Mesendoderm (in vitro differentiated cells): Measurements from ENCODE around the gene NFKBIB.

Source experiments
- DNase-seq: peaks from one replicate; pipeline ENCODE4 v3.0.0; 2013
- H2AK5ac ChIP-seq: 2 replicates; pipeline ENCODE4 v1.6.1; 2013; ENCODE audit warnings: low read length, inconsistent platforms
- H2BK120ac ChIP-seq: 2 replicates; pipeline ENCODE4 v1.6.1; 2013; ENCODE audit warnings: low read depth, mild to moderate bottlenecking, low read length, moderate library complexity, mixed read lengths
- H2BK15ac ChIP-seq: replicated peaks from 2 replicates; pipeline ENCODE4 v1.6.1; 2013; ENCODE audit warnings: low read depth, mild to moderate bottlenecking, moderate library complexity
- H2BK5ac ChIP-seq: 2 replicates; pipeline ENCODE4 v1.6.1; 2013; ENCODE audit warnings: low read length, inconsistent platforms
- H3K18ac ChIP-seq: 2 replicates; pipeline ENCODE4 v1.6.1; 2013; ENCODE audit warnings: mild to moderate bottlenecking, low read length, mixed read lengths
- H3K23ac ChIP-seq: one replicate; pipeline ENCODE4 v1.6.1; 2013; ENCODE audit warnings: low read length
- H3K27ac ChIP-seq: 2 replicates; pipeline ENCODE4 v1.5.1; 2013; ENCODE audit warnings: low read depth, mild to moderate bottlenecking, inconsistent platforms, low read length, moderate library complexity
- H3K27me3 ChIP-seq: 2 replicates; pipeline ENCODE4 v1.6.1; 2013; ENCODE audit warnings: low read length, control low read depth, mild to moderate bottlenecking, inconsistent platforms; ENCODE audit not compliant: insufficient read depth, poor library complexity
- H3K36me3 ChIP-seq: 2 replicates; pipeline ENCODE4 v1.6.1; 2013; ENCODE audit warnings: low read length, inconsistent platforms; ENCODE audit not compliant: control insufficient read depth, insufficient read depth
- H3K4ac ChIP-seq: one replicate; pipeline ENCODE4 v1.6.1; 2013; ENCODE audit warnings: low read depth, mild to moderate bottlenecking, low read length, moderate library complexity
- H3K4me1 ChIP-seq: 2 replicates; pipeline ENCODE4 v1.6.1; 2013; ENCODE audit warnings: low read depth, low read length, inconsistent platforms; ENCODE audit not compliant: control insufficient read depth
- H3K4me2 ChIP-seq: 2 replicates; pipeline ENCODE4 v1.6.1; 2013; ENCODE audit warnings: low read length
- H3K4me3 ChIP-seq: 2 replicates; pipeline ENCODE4 v1.5.1; 2013; ENCODE audit warnings: mild to moderate bottlenecking, low read length
- H3K56ac ChIP-seq: one replicate; pipeline ENCODE4 v1.6.1; 2013; ENCODE audit warnings: low read length
- H3K79me1 ChIP-seq: 2 replicates; pipeline ENCODE4 v1.6.1; 2013; ENCODE audit warnings: low read length, inconsistent platforms
- H3K79me2 ChIP-seq: 2 replicates; pipeline ENCODE4 v1.6.1; 2013; ENCODE audit warnings: mild to moderate bottlenecking, low read length; ENCODE audit not compliant: control insufficient read depth, insufficient read depth
- H3K9ac ChIP-seq: 2 replicates; pipeline ENCODE4 v1.6.1; 2013; ENCODE audit warnings: low read length, inconsistent platforms
- H4K5ac ChIP-seq: one replicate; pipeline ENCODE4 v1.6.1; 2013; ENCODE audit warnings: low read length
- H4K8ac ChIP-seq: one replicate; pipeline ENCODE4 v1.6.1; 2013; ENCODE audit warnings: low read depth, mild to moderate bottlenecking, control low read depth, low read length, moderate library complexity
- whole genome bisulfite sequencing: extraction: QIAGEN DNeasy Blood & Tissue Kit; methylation state at CpG from one replicate; pipeline ENCODE4 v1.1.7; 2013; ENCODE audit warnings: low lambda C conversion rate, missing lambda C conversion rate; ENCODE audit not compliant: insufficient coverage; ENCODE audit errors: extremely low coverage; 5-methylcytosine and 5-hydroxymethylcytosine counted together

NFKBIB gene

GRCh38 chr19:38908911-38909310 lies 9.1 kb downstream of the NFKBIB start:
- Histone ChIP-seq H3K9ac (no peak overlapping the region), H3K4me3 (no peak overlapping the region), H3K27ac (no peak overlapping the region), H2BK15ac (no peak overlapping the region), H2BK120ac (no peak overlapping the region), H2BK5ac (no peak overlapping the region), H3K4me1 (no peaks in the 10 kb centered on the region), H3K79me2 (no peaks in the 10 kb centered on the region), H4K8ac (no peak overlapping the region), H3K18ac (no peak overlapping the region), H3K79me1 (no peaks in the 10 kb centered on the region), H2AK5ac (no peak overlapping the region), H3K23ac (no peak overlapping the region), H3K4me2 (no peak overlapping the region), H4K5ac (no peak overlapping the region), H3K27me3 (no peaks in the 10 kb centered on the region), H3K36me3 (peaks cover 2% of the 10 kb centered on the region), H3K56ac (no peak overlapping the region), H3K4ac (no peak overlapping the region)
- WGBS = no CpG with 5 or more reads among the region's 10 CpGs
- DNase-seq = no peak

- Histone ChIP-seq H4K8ac (no peak overlapping the region), H3K27ac (no peak overlapping the region), H3K56ac (no peak overlapping the region), H3K4me2 (no peak overlapping the region), H2AK5ac (no peak overlapping the region), H3K79me1 (no peaks in the 10 kb centered on the region), H2BK15ac (no peak overlapping the region), H2BK5ac (no peak overlapping the region), H2BK120ac (no peak overlapping the region), H3K9ac (no peak overlapping the region), H3K79me2 (no peaks in the 10 kb centered on the region), H3K4ac (no peak overlapping the region), H3K27me3 (no peaks in the 10 kb centered on the region), H3K23ac (peak overlapping the region; percentile 45), H4K5ac (no peak overlapping the region), H3K4me3 (no peak overlapping the region), H3K18ac (no peak overlapping the region), H3K4me1 (no peaks in the 10 kb centered on the region), H3K36me3 (peaks cover 2% of the 10 kb centered on the region)
- no peak for DNase-seq
- WGBS = no CpG with 5 or more reads among the region's 12 CpGs
These were observed 10.7 kb downstream of the NFKBIB start for GRCh38 chr19:38910488-38910887.

GRCh38 chr19:38911388-38912001 lies 11.7 kb downstream of the NFKBIB start:
- Histone ChIP-seq H2BK15ac (no peak overlapping the region), H3K27ac (no peak overlapping the region)
- no CpG with 5 or more reads among the region's 16 CpGs for WGBS

GRCh38 chr19:38912600-38913514 lies 13.1 kb downstream of the NFKBIB start:
- Histone ChIP-seq H3K27me3 (no peaks in the 10 kb centered on the region), H3K79me2 (no peaks in the 10 kb centered on the region), H3K36me3 (no peaks in the 10 kb centered on the region), H3K56ac (no peak overlapping the region), H3K18ac (no peak overlapping the region), H4K8ac (no peak overlapping the region), H2BK15ac (no peak overlapping the region), H3K79me1 (no peaks in the 10 kb centered on the region), H3K4ac (no peak overlapping the region), H3K27ac (no peak overlapping the region), H2BK120ac (no peak overlapping the region), H3K9ac (no peak overlapping the region), H2BK5ac (no peak overlapping the region), H2AK5ac (no peak overlapping the region), H3K4me3 (no peak overlapping the region), H3K23ac (no peak overlapping the region), H3K4me2 (no peak overlapping the region), H3K4me1 (no peaks in the 10 kb centered on the region), H4K5ac (no peak overlapping the region)
- no peak for DNase-seq
- no CpG with 5 or more reads among the region's 12 CpGs for WGBS

More at GRCh38 chr19:38911388-38912001, 11.7 kb downstream of the NFKBIB start:
- H3K18ac ChIP-seq = no peak overlapping the region
- no peaks in the 10 kb centered on the region for H3K27me3 ChIP-seq
- H3K23ac ChIP-seq = no peak overlapping the region
- no peak overlapping the region for H3K4me2 ChIP-seq
- no peak overlapping the region for H3K4me3 ChIP-seq
- no peak overlapping the region for H4K5ac ChIP-seq
- no peaks in the 10 kb centered on the region for H3K4me1 ChIP-seq
- no peak for DNase-seq
- H2BK5ac ChIP-seq = no peak overlapping the region
- H3K9ac ChIP-seq = no peak overlapping the region
- H3K36me3 ChIP-seq = no peaks in the 10 kb centered on the region
- no peak overlapping the region for H3K56ac ChIP-seq
- H3K4ac ChIP-seq = no peak overlapping the region
- no peaks in the 10 kb centered on the region for H3K79me2 ChIP-seq
- H2BK120ac ChIP-seq = no peak overlapping the region
- no peaks in the 10 kb centered on the region for H3K79me1 ChIP-seq
- no peak overlapping the region for H2AK5ac ChIP-seq
- H4K8ac ChIP-seq = no peak overlapping the region

- H3K79me2 ChIP-seq = no peaks in the 10 kb centered on the region
- H3K9ac ChIP-seq = no peak overlapping the region
- H3K4me3 ChIP-seq = no peak overlapping the region
- no peaks in the 10 kb centered on the region for H3K36me3 ChIP-seq
- no peaks in the 10 kb centered on the region for H3K27me3 ChIP-seq
- H3K79me1 ChIP-seq = no peaks in the 10 kb centered on the region
- H4K8ac ChIP-seq = no peak overlapping the region
- no peak overlapping the region for H3K4ac ChIP-seq
- H3K56ac ChIP-seq = no peak overlapping the region
- no peak overlapping the region for H3K4me2 ChIP-seq
- no peak overlapping the region for H2BK120ac ChIP-seq
- no peak overlapping the region for H4K5ac ChIP-seq
- H2BK15ac ChIP-seq = no peak overlapping the region
- no peak overlapping the region for H2AK5ac ChIP-seq
- no peak overlapping the region for H3K23ac ChIP-seq
- no peaks in the 10 kb centered on the region for H3K4me1 ChIP-seq
- no peak overlapping the region for H2BK5ac ChIP-seq
- no CpG with 5 or more reads among the region's 8 CpGs for WGBS
- DNase-seq = no peak
- H3K18ac ChIP-seq = no peak overlapping the region
- no peak overlapping the region for H3K27ac ChIP-seq
These were observed 14.2 kb downstream of the NFKBIB start for GRCh38 chr19:38913958-38914357.
